IPS DF 6.9 (cell line): Measurements from ENCODE around the gene CLIC6.
"Not testable (repeated sequence)": the region's sequence is repeated elsewhere in the genome, so short reads cannot be mapped to it uniquely, and the experiment has no call there.

Experiments
- DNase-seq: peaks from one replicate; pipeline ENCODE4 v3.0.0-alpha.2; 2013; ENCODE audit warnings: low read depth, low spot score
- H3K27ac ChIP-seq: one replicate; pipeline ENCODE4 v1.5.1; 2013; ENCODE audit warnings: low read length, control low read depth
- H3K27me3 ChIP-seq: 2 replicates; pipeline ENCODE4 v1.6.1; 2013; ENCODE audit warnings: mild to moderate bottlenecking, low read length; ENCODE audit not compliant: control insufficient read depth, insufficient read depth
- H3K36me3 ChIP-seq: 2 replicates; pipeline ENCODE4 v1.6.1; 2013; ENCODE audit warnings: low read length; ENCODE audit not compliant: control insufficient read depth, insufficient read depth
- H3K4me1 ChIP-seq: 2 replicates; pipeline ENCODE4 v1.6.1; 2013; ENCODE audit warnings: low read length; ENCODE audit not compliant: control insufficient read depth, insufficient read depth
- H3K4me3 ChIP-seq: 2 replicates; pipeline ENCODE4 v1.5.1; 2013; ENCODE audit warnings: mild to moderate bottlenecking, low read length
- H3K9me3 ChIP-seq: 2 replicates; pipeline ENCODE4 v1.6.1; 2013; ENCODE audit warnings: low read length, inconsistent platforms; ENCODE audit not compliant: control insufficient read depth, insufficient read depth
- WGBS: extraction: QIAGEN DNeasy Blood & Tissue Kit; methylation state at CpG from one replicate; pipeline ENCODE4 v1.1.7; 2013; ENCODE audit warnings: mixed read lengths, missing lambda C conversion rate; ENCODE audit not compliant: insufficient read length, insufficient coverage; 5-methylcytosine and 5-hydroxymethylcytosine counted together

The CLIC6 gene

DNA sequence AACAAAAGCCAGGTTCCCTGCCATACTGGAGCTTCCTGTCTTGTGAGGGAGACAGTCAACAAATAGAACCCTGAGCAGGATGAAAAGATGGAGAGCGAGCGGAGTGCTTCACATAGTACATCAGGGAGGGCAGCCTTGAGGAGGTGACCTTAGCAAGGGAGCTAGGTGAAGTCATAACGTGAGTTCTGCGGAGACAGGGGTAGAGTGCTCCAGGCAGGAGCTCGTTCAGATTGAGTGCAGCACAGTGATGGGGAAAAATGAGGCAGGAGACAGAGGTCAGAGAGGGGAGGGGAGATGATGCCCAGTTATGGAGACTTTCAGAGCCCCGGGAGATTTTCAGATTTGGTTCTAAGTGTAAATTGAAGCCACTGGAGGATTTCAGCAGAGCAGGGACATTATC is 15.3 kb upstream of the CLIC6 start:
- no peak for DNase-seq
- WGBS, result no CpG with 5 or more reads among the region's 6 CpGs

DNA sequence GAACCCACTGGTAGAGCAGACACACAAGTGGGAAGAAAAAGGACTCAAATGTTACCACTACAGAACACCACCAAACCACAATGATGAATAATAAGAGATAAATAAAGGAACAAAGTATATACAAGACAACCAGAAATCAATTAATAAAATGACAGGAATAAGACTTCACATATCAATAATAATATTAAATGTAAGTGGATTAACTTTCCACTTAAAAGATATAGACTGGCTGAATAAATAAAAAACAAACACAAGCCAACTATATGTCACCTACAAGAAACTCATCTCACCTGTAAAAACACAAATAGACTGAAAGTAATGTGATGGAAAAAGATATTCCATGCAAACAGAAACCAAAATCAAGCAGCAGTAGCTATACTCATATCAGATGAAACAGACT is 6.9 kb upstream of the CLIC6 start:
- H3K27me3 ChIP-seq, result no peaks in the 10 kb centered on the region; the same call in 1 of the 2 replicates
- no peak for DNase-seq
- no peaks in the 10 kb centered on the region for H3K36me3 ChIP-seq
- H3K4me1 ChIP-seq, result no peaks in the 10 kb centered on the region
- no peak overlapping the region for H3K27ac ChIP-seq
- no peaks in the 10 kb centered on the region for H3K9me3 ChIP-seq
- no peak overlapping the region for H3K4me3 ChIP-seq

More for the DNA sequence above, 15.3 kb upstream of the CLIC6 start:
- Histone ChIP-seq H3K36me3 (no peaks in the 10 kb centered on the region), H3K9me3 (no peaks in the 10 kb centered on the region), H3K4me3 (no peak overlapping the region), H3K4me1 (no peaks in the 10 kb centered on the region), H3K27me3 (no peaks in the 10 kb centered on the region), H3K27ac (no peak overlapping the region)

DNA sequence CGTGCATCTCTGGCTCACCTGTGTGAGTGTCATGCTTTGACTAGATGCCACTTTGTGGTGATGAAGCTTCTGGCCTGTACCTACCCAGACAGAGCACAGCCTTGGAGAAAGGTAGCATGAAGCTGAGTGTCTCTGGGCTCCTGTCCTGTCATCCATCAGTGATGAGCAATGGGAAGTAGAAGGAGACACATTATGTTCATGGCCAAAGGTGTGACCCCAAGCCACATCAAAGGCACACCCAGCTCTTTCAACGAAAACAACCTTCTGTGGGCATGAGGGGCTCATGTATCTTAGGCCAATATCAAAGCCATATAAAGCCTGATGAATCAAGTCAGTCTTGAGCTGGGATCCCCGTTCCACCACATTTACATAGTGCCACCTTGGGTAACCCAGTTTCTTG is 1.0 kb upstream of the CLIC6 start:
- Histone ChIP-seq H3K9me3 (no peaks in the 10 kb centered on the region), H3K4me3 (no peak overlapping the region), H3K27ac (no peak overlapping the region), H3K36me3 (no peaks in the 10 kb centered on the region), H3K4me1 (no peaks in the 10 kb centered on the region; the same call in 1 of the 2 replicates), H3K27me3 (peaks cover 17% of the 10 kb centered on the region)
- WGBS, result no CpG with 5 or more reads among the region's 3 CpGs
- DNase-seq, result no peak

DNA sequence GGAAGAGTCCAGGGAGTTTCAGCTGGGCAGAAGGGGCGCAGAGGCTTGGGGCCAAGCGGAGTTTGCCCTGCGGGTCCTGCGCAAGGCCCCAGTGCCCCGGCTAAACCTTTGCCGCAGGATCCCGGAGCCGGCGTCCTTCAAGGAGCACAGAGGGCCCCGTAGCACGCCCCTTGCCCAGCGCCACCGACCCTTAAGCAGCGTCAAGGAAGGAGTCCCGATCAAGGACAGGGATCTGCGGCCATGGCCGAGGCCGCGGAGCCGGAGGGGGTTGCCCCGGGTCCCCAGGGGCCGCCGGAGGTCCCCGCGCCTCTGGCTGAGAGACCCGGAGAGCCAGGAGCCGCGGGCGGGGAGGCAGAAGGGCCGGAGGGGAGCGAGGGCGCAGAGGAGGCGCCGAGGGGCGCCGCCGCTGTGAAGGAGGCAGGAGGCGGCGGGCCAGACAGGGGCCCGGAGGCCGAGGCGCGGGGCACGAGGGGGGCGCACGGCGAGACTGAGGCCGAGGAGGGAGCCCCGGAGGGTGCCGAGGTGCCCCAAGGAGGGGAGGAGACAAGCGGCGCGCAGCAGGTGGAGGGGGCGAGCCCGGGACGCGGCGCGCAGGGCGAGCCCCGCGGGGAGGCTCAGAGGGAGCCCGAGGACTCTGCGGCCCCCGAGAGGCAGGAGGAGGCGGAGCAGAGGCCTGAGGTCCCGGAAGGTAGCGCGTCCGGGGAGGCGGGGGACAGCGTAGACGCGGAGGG is 520 bp downstream of the CLIC6 start:
- H3K4me3 ChIP-seq, result peak overlapping the region; percentile 38
- WGBS, result no CpG with 5 or more reads among the region's 74 CpGs
- H3K4me1 ChIP-seq, result no peaks in the 10 kb centered on the region; the same call in 1 of the 2 replicates
- DNase-seq, result no peak
- H3K36me3 ChIP-seq, result no peaks in the 10 kb centered on the region
- no peaks in the 10 kb centered on the region for H3K9me3 ChIP-seq
- H3K27me3 ChIP-seq, result peaks cover 17% of the 10 kb centered on the region
- H3K27ac ChIP-seq, result no peak overlapping the region

DNA sequence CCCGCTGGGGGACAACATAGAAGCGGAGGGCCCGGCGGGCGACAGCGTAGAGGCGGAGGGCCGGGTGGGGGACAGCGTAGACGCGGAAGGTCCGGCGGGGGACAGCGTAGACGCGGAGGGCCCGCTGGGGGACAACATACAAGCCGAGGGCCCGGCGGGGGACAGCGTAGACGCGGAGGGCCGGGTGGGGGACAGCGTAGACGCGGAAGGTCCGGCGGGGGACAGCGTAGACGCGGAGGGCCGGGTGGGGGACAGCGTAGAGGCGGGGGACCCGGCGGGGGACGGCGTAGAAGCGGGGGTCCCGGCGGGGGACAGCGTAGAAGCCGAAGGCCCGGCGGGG is 1.1 kb downstream of the CLIC6 start:
- Histone ChIP-seq H3K27me3 (peaks cover 17% of the 10 kb centered on the region), H3K4me3 (peak overlapping the region; percentile 38)
- no CpG with 5 or more reads among the region's 46 CpGs for WGBS

DNA sequence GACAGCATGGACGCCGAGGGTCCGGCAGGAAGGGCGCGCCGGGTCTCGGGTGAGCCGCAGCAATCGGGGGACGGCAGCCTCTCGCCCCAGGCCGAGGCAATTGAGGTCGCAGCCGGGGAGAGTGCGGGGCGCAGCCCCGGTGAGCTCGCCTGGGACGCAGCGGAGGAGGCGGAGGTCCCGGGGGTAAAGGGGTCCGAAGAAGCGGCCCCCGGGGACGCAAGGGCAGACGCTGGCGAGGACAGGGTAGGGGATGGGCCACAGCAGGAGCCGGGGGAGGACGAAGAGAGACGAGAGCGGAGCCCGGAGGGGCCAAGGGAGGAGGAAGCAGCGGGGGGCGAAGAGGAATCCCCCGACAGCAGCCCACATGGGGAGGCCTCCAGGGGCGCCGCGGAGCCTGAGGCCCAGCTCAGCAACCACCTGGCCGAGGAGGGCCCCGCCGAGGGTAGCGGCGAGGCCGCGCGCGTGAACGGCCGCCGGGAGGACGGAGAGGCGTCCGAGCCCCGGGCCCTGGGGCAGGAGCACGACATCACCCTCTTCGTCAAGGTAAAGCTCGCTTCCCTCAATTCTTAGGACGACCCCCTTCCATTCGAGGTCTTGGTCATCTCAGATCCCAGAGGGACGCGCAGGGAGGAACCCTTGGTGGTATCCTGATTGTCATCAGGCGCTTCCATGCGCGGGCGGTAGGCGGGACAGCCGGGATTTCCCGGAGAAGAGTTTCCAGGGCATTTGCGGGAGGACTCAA is 1.6 kb downstream of the CLIC6 start:
- Histone ChIP-seq H3K4me3 (peak overlapping the region; percentile 38), H3K36me3 (no peaks in the 10 kb centered on the region), H3K27ac (no peak overlapping the region), H3K4me1 (no peaks in the 10 kb centered on the region; the same call in 1 of the 2 replicates), H3K9me3 (no peaks in the 10 kb centered on the region), H3K27me3 (peaks cover 17% of the 10 kb centered on the region)
- no peak for DNase-seq
- no CpG with 5 or more reads among the region's 70 CpGs for WGBS

More for the DNA sequence above, 1.1 kb downstream of the CLIC6 start:
- H3K4me1 ChIP-seq, H3K9me3 ChIP-seq, H3K36me3 ChIP-seq, H3K27ac ChIP-seq, DNase-seq: not testable (repeated sequence)

DNA sequence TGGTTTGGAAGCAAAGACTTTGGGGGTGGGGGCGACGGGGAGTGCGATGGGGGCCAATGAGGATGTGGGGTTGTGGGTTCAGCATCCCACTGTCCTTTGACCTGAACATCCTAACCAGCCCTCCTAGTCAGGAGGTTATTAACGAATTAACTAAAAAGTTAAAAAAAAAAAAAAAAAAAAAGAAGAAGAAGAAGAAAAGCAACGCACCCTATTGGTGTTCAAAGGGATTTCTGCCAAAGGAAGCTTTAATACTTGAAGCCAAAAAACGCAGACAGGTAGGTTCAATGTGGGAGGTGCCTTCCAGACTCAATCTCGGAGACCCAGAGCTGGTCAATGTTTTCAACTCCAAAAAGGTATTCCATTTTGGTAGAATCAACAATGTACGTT is 2.2 kb downstream of the CLIC6 start:
- Histone ChIP-seq H3K4me1 (no peaks in the 10 kb centered on the region; the same call in 1 of the 2 replicates), H3K4me3 (peak overlapping the region; percentile 38; the same call in 1 of the 2 replicates), H3K9me3 (no peaks in the 10 kb centered on the region), H3K27ac (no peak overlapping the region), H3K27me3 (peaks cover 17% of the 10 kb centered on the region), H3K36me3 (no peaks in the 10 kb centered on the region)
- no peak for DNase-seq
- no CpG with 5 or more reads among the region's 8 CpGs for WGBS

DNA sequence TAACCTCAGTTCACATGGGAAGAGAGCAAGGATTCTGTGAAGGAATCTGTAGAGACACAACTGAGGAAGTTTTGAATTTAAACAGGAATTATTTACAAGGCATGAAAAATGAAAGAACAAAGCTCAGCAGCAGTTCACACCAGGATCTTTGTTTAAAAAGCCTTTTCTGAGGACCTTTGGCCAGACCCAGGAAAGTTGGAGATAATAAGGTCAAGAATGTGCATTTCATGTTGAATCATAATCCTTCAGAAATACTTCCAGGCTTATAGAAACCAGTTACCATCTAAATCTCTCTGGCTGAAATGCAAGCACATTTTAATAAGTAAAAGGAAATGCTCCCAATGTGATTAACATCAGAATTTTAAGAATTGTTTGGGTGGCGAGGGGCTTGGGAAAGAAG is 2.7 kb downstream of the CLIC6 start:
- no peaks in the 10 kb centered on the region; the same call in 1 of the 2 replicates for H3K4me1 ChIP-seq
- H3K36me3 ChIP-seq, result no peaks in the 10 kb centered on the region
- H3K27ac ChIP-seq, result no peak overlapping the region
- peaks cover 17% of the 10 kb centered on the region for H3K27me3 ChIP-seq
- DNase-seq, result no peak
- no peak overlapping the region for H3K4me3 ChIP-seq
- WGBS, result no CpG with 5 or more reads among the region's 1 CpG
- H3K9me3 ChIP-seq, result no peaks in the 10 kb centered on the region

DNA sequence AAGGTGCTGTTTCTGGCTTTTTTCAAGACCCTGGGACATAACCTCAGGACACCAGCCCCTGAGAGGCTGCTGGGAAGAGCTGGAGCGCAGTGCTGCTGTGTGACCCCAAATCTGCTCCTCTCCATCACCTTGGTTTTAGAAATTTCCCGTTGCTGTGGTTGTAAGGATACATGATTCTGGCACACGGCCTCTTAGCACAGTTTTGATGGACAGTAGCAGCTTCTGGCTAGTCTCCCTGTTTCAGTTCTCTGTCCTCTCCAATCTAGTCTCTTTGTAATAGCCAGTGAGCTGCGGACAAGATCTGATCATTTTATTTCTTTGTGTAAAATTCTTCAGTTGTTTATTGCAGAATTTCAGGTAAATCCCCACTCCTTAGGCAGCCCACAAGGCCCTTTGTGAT is 3.1 kb downstream of the CLIC6 start:
- no CpG with 5 or more reads among the region's 4 CpGs for WGBS
- H3K4me1 ChIP-seq, result no peaks in the 10 kb centered on the region; the same call in 1 of the 2 replicates
- H3K27ac ChIP-seq, result no peak overlapping the region
- no peak for DNase-seq
- no peaks in the 10 kb centered on the region for H3K9me3 ChIP-seq
- H3K27me3 ChIP-seq, result peaks cover 17% of the 10 kb centered on the region
- no peaks in the 10 kb centered on the region for H3K36me3 ChIP-seq
- no peak overlapping the region for H3K4me3 ChIP-seq

DNA sequence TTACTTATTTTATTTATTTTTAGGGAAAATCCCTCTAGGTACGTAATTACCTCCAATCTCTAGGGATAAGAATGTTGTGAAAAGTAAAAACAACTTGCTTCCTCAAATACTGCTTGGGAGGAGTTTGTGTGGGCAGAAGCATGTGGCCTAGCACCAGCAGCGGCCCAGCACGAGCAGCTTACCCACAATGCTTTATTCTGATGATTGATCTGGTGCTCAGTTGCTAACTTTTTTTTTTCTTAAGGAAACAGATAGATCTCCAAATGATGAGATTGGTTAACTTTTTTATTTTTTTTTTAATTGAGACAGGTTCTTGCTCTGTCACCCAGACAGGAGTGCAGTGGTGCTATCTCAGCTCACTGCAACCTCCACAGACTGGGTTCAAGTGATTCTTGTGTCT is 4.2 kb downstream of the CLIC6 start:
- Histone ChIP-seq H3K36me3 (no peaks in the 10 kb centered on the region), H3K27ac (no peak overlapping the region), H3K4me1 (no peaks in the 10 kb centered on the region; the same call in 1 of the 2 replicates), H3K27me3 (peaks cover 12% of the 10 kb centered on the region), H3K4me3 (no peak overlapping the region), H3K9me3 (no peaks in the 10 kb centered on the region)
- WGBS, result no CpG with 5 or more reads among the region's 3 CpGs
- no peak for DNase-seq
